NCI-H82 (cell line): ENCODE measurements around the gene ZNF614.
A peak's percentile ranks its signal among the peaks of the same experiment; 100 is the strongest.
"Not testable (repeated sequence)": the region's sequence is repeated elsewhere in the genome, so short reads cannot be mapped to it uniquely, and the experiment has no call there.

Experiments used
- DNase-seq: peaks from one replicate; lab custom pipeline; 2025; lab: John Stamatoyannopoulos, UW

ZNF614 gene

DNA sequence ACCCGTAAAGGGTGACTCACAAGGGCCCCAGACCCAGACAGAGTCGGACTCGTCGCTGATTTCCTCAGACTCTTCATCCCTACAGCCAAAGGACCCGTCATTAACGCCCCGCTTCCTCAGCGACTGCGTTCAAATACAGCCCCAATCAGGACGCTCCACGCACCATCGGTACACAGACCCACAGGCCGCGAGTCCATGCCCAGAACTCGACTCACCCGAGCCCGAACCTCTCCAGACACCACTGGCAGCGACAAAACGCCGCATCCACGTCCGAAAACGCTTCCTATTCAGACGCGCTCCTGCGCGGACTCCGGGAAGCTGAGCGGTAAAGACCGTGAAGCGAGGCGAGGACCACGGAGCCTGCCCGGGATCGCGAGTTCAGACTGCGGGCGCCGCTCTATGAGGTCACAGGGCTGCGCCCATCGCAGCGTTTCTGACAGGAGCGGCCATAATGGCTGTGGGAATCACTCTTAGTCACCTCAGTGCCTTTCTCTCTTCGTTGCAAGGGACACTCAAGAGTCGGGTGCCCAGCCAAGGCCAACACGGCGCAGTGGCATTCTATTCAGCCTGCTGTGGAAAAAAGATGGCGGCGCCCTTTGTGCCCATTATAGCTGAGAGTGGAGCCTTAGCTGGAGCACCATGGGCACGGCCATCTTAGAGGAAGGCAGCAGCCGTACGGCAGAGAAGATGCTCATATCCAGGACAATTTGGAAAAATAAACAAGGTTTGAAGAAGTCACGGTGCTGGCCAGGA is at the start of gene ZNF614:
ZNF614 (minus strand) TSS at position 353 of the 753 bp plus-strand sequence. CDS start 2,634 bp downstream, outside the sequence.
- peak; percentile 90 for DNase-seq

GRCh38 chr19:52070496-52070895 is 42.3 kb upstream of the ZNF614 start:
- no peak for DNase-seq

DNA sequence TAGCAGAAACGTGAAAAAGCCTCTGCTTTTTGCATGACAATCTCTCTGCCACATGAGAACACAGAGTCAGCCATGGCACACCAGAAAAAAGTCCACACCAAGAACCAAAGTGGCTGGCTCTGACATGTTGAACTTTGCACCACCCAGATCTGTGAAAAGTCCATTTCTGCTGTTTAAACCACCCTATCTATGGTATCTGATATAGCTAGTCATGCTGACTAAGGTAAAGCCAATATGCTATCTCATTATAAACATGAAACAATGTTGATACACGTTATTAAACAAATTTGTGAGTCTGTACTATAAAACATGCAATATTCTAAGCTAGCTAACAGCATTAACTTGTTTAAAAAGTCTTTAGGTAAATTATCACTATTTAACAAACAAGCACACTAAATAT is 41.5 kb upstream of the ZNF614 start:
- DNase-seq = no peak

- no peak for DNase-seq
Measured at GRCh38 chr19:52066258-52066863, 38.2 kb upstream of the ZNF614 start.

GRCh38 chr19:52065399-52065798 is 37.2 kb upstream of the ZNF614 start:
- no peak for DNase-seq

GRCh38 chr19:52056480-52056879 is 28.3 kb upstream of the ZNF614 start:
- DNase-seq = not testable (repeated sequence)

GRCh38 chr19:52051736-52052135 is 23.6 kb upstream of the ZNF614 start:
- not testable (repeated sequence) for DNase-seq

DNA sequence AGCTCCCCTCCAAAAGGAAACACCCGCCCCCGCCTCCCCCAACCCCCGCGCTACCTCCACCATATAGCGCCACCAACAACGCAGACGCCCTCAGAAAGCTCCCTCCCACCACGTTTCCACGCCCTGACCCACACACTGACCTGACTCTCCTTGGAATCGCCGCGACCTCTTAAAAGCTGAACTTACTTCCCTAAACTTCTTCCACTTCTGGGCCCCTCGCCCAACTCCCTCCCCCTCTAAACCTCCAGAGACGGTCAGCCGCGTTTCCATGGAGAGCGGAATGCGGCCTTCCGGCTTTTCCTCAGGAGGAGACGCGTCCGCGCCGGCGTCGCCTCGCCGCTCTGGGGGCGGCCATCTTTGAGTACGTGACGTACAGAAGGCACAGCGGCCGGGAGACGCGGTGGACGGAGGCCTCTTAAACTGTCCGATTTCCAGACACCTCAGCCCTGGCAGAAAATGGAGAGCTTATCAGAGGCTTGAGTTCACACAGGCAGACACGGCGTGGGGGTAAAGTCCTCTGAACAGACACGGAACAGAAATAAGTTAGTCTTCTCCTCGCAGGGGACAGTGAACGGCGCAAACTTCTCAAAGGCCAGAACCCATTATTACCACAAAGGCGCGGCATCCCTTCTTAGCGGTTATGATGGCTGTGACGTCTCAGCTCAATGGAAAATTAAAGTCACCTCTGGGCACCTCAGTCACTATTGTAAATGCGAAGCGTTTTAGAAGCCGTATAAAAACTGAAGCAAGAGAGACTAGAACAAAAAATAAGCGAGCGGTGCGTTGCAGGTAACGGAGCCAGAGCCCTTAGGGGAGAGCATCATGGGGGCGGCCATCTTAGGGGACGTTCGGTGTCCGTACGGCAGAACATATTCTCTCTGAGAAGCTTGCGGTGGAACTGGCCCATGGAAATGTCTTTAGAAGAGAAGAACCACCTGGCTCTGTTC is 20.6 kb upstream of the ZNF614 start, which contains the start of gene ZNF432:
ZNF432 (minus strand) TSS at position 284 of the 947 bp plus-strand sequence. CDS start 1,970 bp downstream, outside the sequence.
- DNase-seq = peak; percentile 93

DNA sequence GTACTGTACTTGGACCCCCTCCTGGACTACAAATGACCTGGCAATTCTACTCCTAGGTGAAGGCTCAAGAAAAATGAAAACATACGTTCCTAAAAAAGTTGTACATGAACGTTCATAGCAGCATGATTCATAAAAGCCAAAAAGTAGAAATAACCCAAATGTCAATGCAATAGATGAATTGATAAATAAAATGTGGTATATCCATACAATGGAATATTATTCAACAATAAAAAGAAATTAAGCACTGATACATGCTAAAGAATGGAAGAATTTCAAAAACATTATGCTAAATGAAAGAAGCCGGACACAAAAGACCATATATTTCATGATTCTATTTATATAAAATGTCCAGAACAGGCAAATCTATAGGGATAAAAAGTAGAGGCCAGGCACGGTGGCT is 11.0 kb upstream of the ZNF614 start:
- DNase-seq = no peak

DNA sequence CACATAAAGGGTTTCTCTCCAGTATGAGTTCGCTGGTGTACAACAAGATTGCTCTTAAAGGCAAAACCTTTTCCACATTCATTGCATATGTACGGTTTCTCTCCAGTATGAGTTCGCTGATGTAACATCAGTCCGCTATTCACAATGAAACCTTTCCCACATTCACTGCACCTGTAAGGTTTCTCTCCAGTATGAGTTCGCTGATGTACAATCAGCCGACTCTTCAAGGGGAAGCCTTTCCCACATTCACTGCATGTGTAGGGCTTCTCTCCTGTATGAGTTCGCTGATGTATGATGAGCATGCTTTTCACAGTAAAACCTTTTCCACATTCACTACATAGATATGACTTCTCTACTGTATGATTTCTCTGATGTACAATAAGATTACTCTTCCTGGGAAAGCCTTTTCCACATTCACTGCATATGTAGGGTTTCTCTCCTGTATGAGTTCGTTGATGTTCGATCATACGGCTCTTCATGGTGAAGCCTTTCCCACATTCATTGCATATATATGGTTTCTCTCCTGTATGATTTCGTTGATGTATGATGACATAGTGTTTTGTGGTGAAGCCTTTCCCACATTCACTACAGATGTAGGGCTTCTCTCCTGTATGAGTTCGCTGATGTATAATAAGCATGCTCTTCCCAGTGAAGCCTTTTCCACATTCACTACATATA is 6.0 kb upstream of the ZNF614 start:
- peak; percentile 5 for DNase-seq

GRCh38 chr19:52028780-52029123 is 573 bp upstream of the ZNF614 start:
- peak; percentile 77 for DNase-seq

DNA sequence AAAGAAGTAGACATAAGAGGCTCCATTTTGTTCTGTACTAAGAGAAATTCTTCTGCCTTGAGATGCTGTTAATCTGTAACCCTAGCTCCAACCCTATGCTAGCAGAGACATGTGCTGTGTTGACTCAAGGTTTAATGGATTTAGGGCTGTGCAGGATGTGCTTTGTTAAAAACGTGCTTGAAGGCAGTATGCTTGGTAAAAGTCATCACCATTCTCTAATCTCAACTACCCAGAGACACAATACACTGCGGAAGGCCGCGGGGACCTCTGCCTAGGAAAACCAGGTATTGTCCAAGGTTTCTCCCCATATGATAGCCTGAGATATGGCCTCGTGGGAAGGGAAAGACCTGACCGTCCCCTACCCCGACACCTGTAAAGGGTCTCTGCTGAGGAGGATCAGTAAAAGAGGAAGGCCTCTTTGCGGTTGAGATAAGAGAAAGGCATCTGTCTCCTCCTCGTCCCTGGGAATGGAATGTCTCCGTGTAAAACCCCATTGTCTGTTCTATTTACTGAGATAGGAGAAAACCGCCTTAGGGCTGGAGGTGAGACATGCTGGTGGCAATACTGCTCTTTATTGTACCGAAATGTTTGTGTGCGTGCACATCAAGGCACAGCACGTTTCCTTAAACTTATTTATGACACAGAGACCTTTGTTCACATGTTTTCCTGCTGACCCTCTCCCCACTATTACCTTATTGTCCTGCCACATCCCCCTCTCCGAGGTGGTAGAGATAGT is 1.8 kb downstream of the ZNF614 start:
- DNase-seq = not testable (repeated sequence)

- not testable (repeated sequence) for DNase-seq
Measured at GRCh38 chr19:52024478-52024877, 3.7 kb downstream of the ZNF614 start.

GRCh38 chr19:52022193-52022592 is 6.0 kb downstream of the ZNF614 start:
- DNase-seq = no peak

- DNase-seq = no peak
Measured at GRCh38 chr19:52020506-52020905, 7.7 kb downstream of the ZNF614 start.

GRCh38 chr19:52010674-52011073 is 17.5 kb downstream of the ZNF614 start:
- DNase-seq = no peak

DNA sequence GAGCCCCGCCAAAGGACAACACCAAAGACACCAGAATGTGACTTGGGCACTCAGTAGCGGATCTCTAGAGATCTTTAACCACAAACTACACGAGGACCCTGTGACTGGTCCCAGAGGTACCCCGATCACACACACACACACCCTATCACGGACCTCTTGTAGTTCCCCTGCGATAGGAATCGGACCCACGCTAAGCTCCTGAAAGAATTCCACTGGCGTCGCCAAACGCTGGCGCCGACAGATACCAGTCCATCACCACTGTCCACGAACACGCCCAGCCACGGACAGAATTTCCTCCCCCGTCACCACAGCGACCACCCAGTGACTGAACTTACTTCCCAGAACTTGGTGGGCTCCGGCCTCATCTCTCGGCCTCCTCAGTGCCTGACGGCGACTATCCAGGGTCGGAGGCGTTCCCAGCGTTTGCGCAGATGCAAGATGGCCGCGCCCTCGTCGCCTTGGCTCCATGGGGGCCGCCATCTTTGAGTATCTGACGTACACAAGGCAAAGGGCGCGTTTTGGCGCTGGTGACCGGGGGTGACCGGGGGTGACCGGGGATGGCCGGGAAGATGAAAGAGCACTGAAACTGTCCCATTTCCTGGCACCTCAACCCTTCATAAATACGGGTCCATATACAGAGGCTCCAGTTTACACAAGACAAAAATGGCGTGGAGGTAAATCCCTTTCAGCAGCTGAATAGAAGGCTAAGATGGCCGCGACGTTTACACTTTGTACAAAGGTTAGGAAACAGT is 20.2 kb downstream of the ZNF614 start, which contains the start of gene ZNF615:
ZNF615 (minus strand) TSS at position 406 of the 752 bp plus-strand sequence. CDS start 4,500 bp downstream, outside the sequence.
- DNase-seq = peak; percentile 89

DNA sequence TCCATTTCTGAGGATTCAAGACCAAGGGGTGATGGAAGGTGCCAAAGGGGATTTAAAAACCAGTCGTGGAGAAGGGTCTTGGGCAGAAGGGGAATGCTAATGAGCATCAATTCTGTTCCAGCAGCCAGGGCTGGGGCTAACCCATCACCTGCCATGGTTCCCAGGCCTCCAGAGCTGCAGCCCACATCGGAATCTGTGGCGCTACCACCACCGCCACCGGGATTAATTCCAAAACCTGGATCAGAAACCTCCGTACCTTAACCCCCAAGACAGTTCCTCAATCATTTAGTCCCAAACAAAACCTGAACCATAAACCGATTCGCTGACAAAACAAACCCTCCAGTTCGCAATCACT is 20.8 kb downstream of the ZNF614 start:
- DNase-seq = peak; percentile 50

- no peak for DNase-seq
Measured at GRCh38 chr19:51994048-51994644, 34.0 kb downstream of the ZNF614 start.

DNA sequence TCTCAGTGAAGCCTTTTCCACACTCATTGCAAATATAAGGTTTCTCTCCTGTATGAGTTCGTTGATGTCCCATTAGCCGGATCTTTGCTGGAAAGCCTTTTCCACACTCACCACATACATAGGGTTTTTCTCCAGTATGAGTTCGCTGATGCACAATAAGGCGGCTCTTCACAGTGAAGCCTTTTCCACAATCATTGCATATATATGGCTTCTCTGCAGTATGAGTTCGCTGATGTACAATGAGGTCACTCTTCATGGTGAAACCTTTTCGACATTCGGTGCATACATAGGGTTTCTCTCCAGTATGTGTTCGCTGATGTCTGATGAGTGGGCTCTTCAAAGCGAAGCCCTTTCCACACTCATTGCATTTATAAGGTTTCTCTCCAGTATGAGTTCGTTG is 34.8 kb downstream of the ZNF614 start:
- no peak for DNase-seq
